Bronchial epithelial cell (primary cell): Measurements from ENCODE around the gene TBC1D10A. TPM values are rescaled to one million over a fixed set of nuclear protein-coding genes. Genes with fewer than 3 reads are reported as not detected.

Experiments
- DNase-seq: peaks from one replicate; pipeline ENCODE4 v3.0.0-alpha.2; 2010; ENCODE audit warnings: low read depth
- FAIRE-seq: peaks from 2 replicates; lab custom pipeline; 2011; peaks lifted over from hg19 to GRCh38; lab: Jason Lieb, UNC
- H3K27me3 ChIP-seq: 2 replicates; pipeline ENCODE4 v1.5.1; 2011; ENCODE audit warnings: low read length; ENCODE audit not compliant: control insufficient read depth, insufficient read depth
- H3K36me3 ChIP-seq: 2 replicates; pipeline ENCODE4 v1.5.1; 2011; ENCODE audit warnings: low read length; ENCODE audit not compliant: control insufficient read depth, insufficient read depth
- H3K4me3 ChIP-seq: 2 replicates; pipeline ENCODE4 v1.5.1; 2011; ENCODE audit warnings: mild to moderate bottlenecking, low read depth, low read length, control low read depth
- CTCF ChIP-seq: IDR thresholded peaks from 2 replicates; pipeline ENCODE4 v1.5.1; 2011; ENCODE audit warnings: mild to moderate bottlenecking, moderate library complexity, low read length, control low read depth, inconsistent platforms; ENCODE audit not compliant: insufficient read depth, severe bottlenecking
- total RNA-seq: library from RNA; depleted of rRNA; stranded (reverse); fragments of >200 nt; gene quantifications from 2 replicates; pipeline ENCODE4 v1.2.1, GENCODE V29; 2014

TBC1D10A gene
- total RNA-seq, 1 donor from 2014 or later: 6.6 TPM

- Histone ChIP-seq H3K4me3 (no peak overlapping the region), H3K27me3 (no peaks in the 10 kb centered on the region), H3K36me3 (peaks cover 42% of the 10 kb centered on the region)
- DNase-seq (no peak), FAIRE-seq (no peak)
- TF ChIP-seq CTCF: no peak
Measured at GRCh38 chr22:30335236-30335635, 8.5 kb upstream of the TBC1D10A start.

GRCh38 chr22:30334646-30335045, 7.9 kb upstream of the TBC1D10A start:
- no peak for TF ChIP-seq CTCF
- FAIRE-seq: peak; percentile 62
- peaks cover 39% of the 10 kb centered on the region for H3K36me3 ChIP-seq

GRCh38 chr22:30333707-30334087, 7.0 kb upstream of the TBC1D10A start:
- TF ChIP-seq CTCF: no peak
- FAIRE-seq (no peak), DNase-seq (no peak)
- peaks cover 34% of the 10 kb centered on the region for H3K36me3 ChIP-seq
- no peak overlapping the region for H3K4me3 ChIP-seq
- no peaks in the 10 kb centered on the region for H3K27me3 ChIP-seq

More at GRCh38 chr22:30334646-30335045, 7.9 kb upstream of the TBC1D10A start:
- Histone ChIP-seq H3K27me3 (no peaks in the 10 kb centered on the region), H3K4me3 (no peak overlapping the region)
- no peak for DNase-seq

- no peak for DNase-seq
- H3K36me3 ChIP-seq: peaks cover 33% of the 10 kb centered on the region
- no peaks in the 10 kb centered on the region for H3K27me3 ChIP-seq
- no peak overlapping the region for H3K4me3 ChIP-seq
- no peak for FAIRE-seq
- TF ChIP-seq CTCF: no peak
Measured at GRCh38 chr22:30332994-30333706, 6.4 kb upstream of the TBC1D10A start.

- DNase-seq (no peak), FAIRE-seq (no peak)
- Histone ChIP-seq H3K4me3 (no peak overlapping the region), H3K36me3 (peaks cover 30% of the 10 kb centered on the region), H3K27me3 (no peaks in the 10 kb centered on the region)
- TF ChIP-seq CTCF: no peak
Measured at GRCh38 chr22:30332551-30332950, 5.8 kb upstream of the TBC1D10A start.
